Keratinocyte (primary cell): ENCODE results near the gene MXRA7. TPM values are rescaled to one million over a fixed set of nuclear protein-coding genes. Genes with fewer than 3 reads are reported as not detected.

Source experiments
- DNase-seq: peaks from one replicate; pipeline ENCODE4 v3.0.0-alpha.2; 2011; ENCODE audit warnings: low read depth, missing footprints, low spot score
- FAIRE-seq: peaks from 2 replicates; lab custom pipeline; 2011; peaks lifted over from hg19 to GRCh38; lab: Jason Lieb, UNC
- H2AFZ ChIP-seq: 2 replicates; pipeline ENCODE4 v1.6.0; 2012; ENCODE audit warnings: low read length, control low read depth, inconsistent platforms; ENCODE audit not compliant: control insufficient read depth
- H3K27ac ChIP-seq: 2 replicates; pipeline ENCODE4 v1.5.1; 2011; ENCODE audit warnings: low read length; ENCODE audit not compliant: control insufficient read depth, insufficient read depth
- H3K27me3 ChIP-seq: 3 replicates; pipeline ENCODE4 v1.6.0; 2011; ENCODE audit warnings: low read length; ENCODE audit not compliant: control insufficient read depth, insufficient read depth; ENCODE audit errors: extremely low read depth
- H3K36me3 ChIP-seq, 2 experiments: 2 replicates in 1 of 2; 3 replicates in 1 of 2; pipeline ENCODE4 v1.5.1; 2011; ENCODE audit warnings: low read length in 2 of 2, mild to moderate bottlenecking in 1 of 2; ENCODE audit not compliant: control insufficient read depth in 2 of 2, insufficient read depth in 2 of 2; ENCODE audit errors: extremely low read depth in 1 of 2
- H3K4me1 ChIP-seq: 3 replicates; pipeline ENCODE4 v1.5.1; 2011; ENCODE audit warnings: low read length; ENCODE audit not compliant: control insufficient read depth, insufficient read depth; ENCODE audit errors: extremely low read depth
- H3K4me2 ChIP-seq: 3 replicates; pipeline ENCODE4 v1.6.0; 2011; ENCODE audit warnings: low read depth, low read length; ENCODE audit not compliant: control insufficient read depth, insufficient read depth; ENCODE audit errors: extremely low read depth
- H3K4me3 ChIP-seq, 3 experiments: fragments of 200-600 bp in 1 of 3; sonication (generic) in 1 of 3; 2 replicates in 2 of 3; 3 replicates in 1 of 3; pipeline ENCODE4 v1.5.1; 2011 to 2016; ENCODE audit warnings: low read length in 3 of 3, mild to moderate bottlenecking in 3 of 3, control low read depth in 2 of 3, inconsistent platforms in 1 of 3, low read depth in 1 of 3, mixed read lengths in 1 of 3, mixed run types in 1 of 3, moderate library complexity in 1 of 3; ENCODE audit not compliant: control insufficient read depth in 2 of 3, insufficient read depth in 2 of 3; ENCODE audit errors: extremely low read depth in 1 of 3
- H3K79me2 ChIP-seq: 2 replicates; pipeline ENCODE4 v1.6.0; 2012; ENCODE audit warnings: low read length; ENCODE audit not compliant: control insufficient read depth, insufficient read depth
- H3K9ac ChIP-seq: 3 replicates; pipeline ENCODE4 v1.6.0; 2011; ENCODE audit warnings: low read length; ENCODE audit not compliant: control insufficient read depth, insufficient read depth; ENCODE audit errors: extremely low read depth
- H3K9me1 ChIP-seq: 3 replicates; pipeline ENCODE4 v1.6.0; 2011; ENCODE audit warnings: low read length; ENCODE audit not compliant: control insufficient read depth, insufficient read depth; ENCODE audit errors: extremely low read depth
- H3K9me3 ChIP-seq: 2 replicates; pipeline ENCODE4 v1.5.1; 2012; ENCODE audit warnings: low read depth, low read length; ENCODE audit not compliant: control insufficient read depth
- H4K20me1 ChIP-seq: 3 replicates; pipeline ENCODE4 v1.6.0; 2011; ENCODE audit warnings: low read length; ENCODE audit not compliant: control insufficient read depth, insufficient read depth; ENCODE audit errors: extremely low read depth
- CTCF ChIP-seq, 3 experiments: IDR thresholded peaks in 1 of 3; conservative IDR thresholded peaks in 1 of 3; optimal IDR thresholded peaks in 1 of 3; 2 replicates in 2 of 3; 3 replicates in 1 of 3; pipeline versions ENCODE3 to v1.5.1; 2011; ENCODE audit warnings: low read length in 3 of 3, mild to moderate bottlenecking in 3 of 3, moderate library complexity in 2 of 3, control low read depth in 1 of 3, inconsistent platforms in 1 of 3; ENCODE audit not compliant: insufficient read depth in 2 of 3; ENCODE audit errors: extremely low read depth in 1 of 3
- EZH2 ChIP-seq: IDR thresholded peaks from one replicate; pipeline ENCODE4 v1.6.1; 2012; ENCODE audit warnings: inconsistent platforms, mild to moderate bottlenecking, low read length, moderate library complexity
- dilution Hi-C: fragments of 300-500 bp; cut with MboI; formaldehyde crosslinking; loops from one replicate; pipeline ENCODE4 v1.7.0; 2020; ENCODE audit warnings: low sequenced_read_pairs; ENCODE audit not compliant: extremely low pct_ligation_motif_present
- polyA plus RNA-seq, 5 experiments: library from polyadenylated mRNA; depleted of rRNA in 3 of 5; stranded (reverse) in 3 of 5; stranded (forward) in 1 of 5; unstranded in 1 of 5; fragments of >200 nt; gene quantifications; 1 replicate in 1 of 5; 2 replicates in 3 of 5; 3 replicates in 1 of 5; pipeline versions ENCODE4 v1.2.1 to v1.2.3, GENCODE V29; 2011 to 2012; ENCODE audit warnings: missing spikeins in 2 of 5, low read depth in 1 of 5, low replicate concordance in 1 of 5

MXRA7 gene
- polyA plus RNA-seq, 1 donor (not counting 4 experiments of a cell fraction or from before 2014, with no cell fraction given), result 118 TPM

- TF ChIP-seq EZH2 (no peak), CTCF (optimal IDR thresholded peaks at IDR 0.05 in 1 of 3, IDR thresholded peaks at IDR 0.05 in 1 of 3, conservative IDR thresholded peaks at IDR 0.05 in 1 of 3; ENCODE audit: extremely low read depth in 1 of 3, insufficient read depth in 2 of 3, low read length in 3 of 3) (no peak)
- no peak for FAIRE-seq
These were observed 31.5 kb downstream of the MXRA7 start for GRCh38 chr17:76679239-76679638.

GRCh38 chr17:76678330-76678729, 32.4 kb downstream of the MXRA7 start:
- dilution Hi-C loops, result no loop called here
- no peaks in the 10 kb centered on the region for H3K9me3 ChIP-seq
- H3K4me3 ChIP-seq, result no peak overlapping the region
- DNase-seq (no peak), FAIRE-seq (no peak)
- H4K20me1 ChIP-seq, result no peaks in the 10 kb centered on the region
- no peaks in the 10 kb centered on the region for H3K27me3 ChIP-seq
- TF ChIP-seq EZH2 (no peak), CTCF (optimal IDR thresholded peaks at IDR 0.05 in 1 of 3, IDR thresholded peaks at IDR 0.05 in 1 of 3, conservative IDR thresholded peaks at IDR 0.05 in 1 of 3; ENCODE audit: extremely low read depth in 1 of 3, insufficient read depth in 2 of 3, low read length in 3 of 3) (no peak)
- H3K4me2 ChIP-seq, result no peak overlapping the region
- H2AFZ ChIP-seq, result no peak overlapping the region
- peaks cover 4% of the 10 kb centered on the region for H3K4me1 ChIP-seq
- H3K79me2 ChIP-seq, result no peaks in the 10 kb centered on the region
- H3K9ac ChIP-seq, result no peak overlapping the region
- H3K9me1 ChIP-seq, result no peaks in the 10 kb centered on the region
- H3K36me3 ChIP-seq, result peaks cover 0 to 5% of the 10 kb centered on the region in 2 experiments
- H3K27ac ChIP-seq, result no peak overlapping the region

More at GRCh38 chr17:76679239-76679638, 31.5 kb downstream of the MXRA7 start:
- Histone ChIP-seq H3K27ac (no peak overlapping the region), H3K79me2 (no peaks in the 10 kb centered on the region), H4K20me1 (no peaks in the 10 kb centered on the region), H2AFZ (no peak overlapping the region), H3K27me3 (no peaks in the 10 kb centered on the region), H3K4me1 (peaks cover 4% of the 10 kb centered on the region), H3K9me3 (no peaks in the 10 kb centered on the region), H3K9me1 (no peaks in the 10 kb centered on the region), H3K9ac (no peak overlapping the region), H3K4me2 (no peak overlapping the region), H3K4me3 (no peak overlapping the region), H3K36me3 (peaks cover 0 to 11% of the 10 kb centered on the region in 2 experiments)
- dilution Hi-C loops, result no loop called here
- no peak for DNase-seq
